ENCODE data around the gene DTX3. TPM values are rescaled to one million over a fixed set of nuclear protein-coding genes. Genes with fewer than 3 reads are reported as not detected.

Gene DTX3
- total and polyA plus RNA-seq, 2 experiments from 2014 or later: 22.8 to 46.6 TPM

GRCh38 chr12:57623811-57624390, 19.3 kb downstream of the DTX3 start:
- peaks cover 12% of the 10 kb centered on the region; the same call in 1 of the 2 replicates for H3F3A ChIP-seq (replicated peaks; ENCODE audit: low read depth)
- H3K4me2 ChIP-seq: no peak overlapping the region
- ATAC-seq (no peak), DNase-seq (ENCODE audit: low spot score) (no peak)
- H3K9me2 ChIP-seq (ENCODE audit: insufficient read depth): no peaks in the 10 kb centered on the region
- H3K27ac ChIP-seq (ENCODE audit: low read depth): no peak overlapping the region
- H4K20me1 ChIP-seq (replicated peaks; ENCODE audit: insufficient read depth): peaks cover 12% of the 10 kb centered on the region
- H3K4me3 ChIP-seq: no peak overlapping the region
- peaks cover 31% of the 10 kb centered on the region for H3K4me1 ChIP-seq (ENCODE audit: insufficient read depth)
- Mint-ChIP-seq H3K27ac (no peak overlapping the region), H3K4me1 (peaks cover 40% of the 10 kb centered on the region), H3K36me3 (ENCODE audit: low read depth) (peaks cover under 1% of the 10 kb centered on the region; the same call in 1 of the 3 replicates), H3K4me3 (no peak overlapping the region; the same call in 2 of the 3 replicates), H3K9me3 (no peaks in the 10 kb centered on the region), H3K27me3 (ENCODE audit: insufficient read depth, low read depth, poor library complexity) (peaks cover 100% of the 10 kb centered on the region)
- H3K79me2 ChIP-seq (replicated peaks; ENCODE audit: insufficient read depth): no peaks in the 10 kb centered on the region
- no peak for TF ChIP-seq POLR2AphosphoS5 (IDR thresholded peaks at IDR 0.05; ENCODE audit: low read depth)
- no peak for TF ChIP-seq CREB1 (CRISPR knock-in tag; IDR thresholded peaks at IDR 0.05; ENCODE audit: low read depth)
- TF ChIP-seq ZNF114 (CRISPR knock-in tag; IDR thresholded peaks at IDR 0.05): no peak
- no peak for TF ChIP-seq STAT1 (IDR thresholded peaks at IDR 0.05; ENCODE audit: unreplicated experiment)
- no peak for TF ChIP-seq NANOG (IDR thresholded peaks at IDR 0.05; ENCODE audit: borderline replicate concordance)
- TF ChIP-seq, protein P1, sequence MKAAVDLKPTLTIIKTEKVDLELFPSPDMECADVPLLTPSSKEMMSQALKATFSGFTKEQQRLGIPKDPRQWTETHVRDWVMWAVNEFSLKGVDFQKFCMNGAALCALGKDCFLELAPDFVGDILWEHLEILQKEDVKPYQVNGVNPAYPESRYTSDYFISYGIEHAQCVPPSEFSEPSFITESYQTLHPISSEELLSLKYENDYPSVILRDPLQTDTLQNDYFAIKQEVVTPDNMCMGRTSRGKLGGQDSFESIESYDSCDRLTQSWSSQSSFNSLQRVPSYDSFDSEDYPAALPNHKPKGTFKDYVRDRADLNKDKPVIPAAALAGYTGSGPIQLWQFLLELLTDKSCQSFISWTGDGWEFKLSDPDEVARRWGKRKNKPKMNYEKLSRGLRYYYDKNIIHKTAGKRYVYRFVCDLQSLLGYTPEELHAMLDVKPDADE (IDR thresholded peaks at IDR 0.05): no peak
- TF ChIP-seq, protein P2, sequence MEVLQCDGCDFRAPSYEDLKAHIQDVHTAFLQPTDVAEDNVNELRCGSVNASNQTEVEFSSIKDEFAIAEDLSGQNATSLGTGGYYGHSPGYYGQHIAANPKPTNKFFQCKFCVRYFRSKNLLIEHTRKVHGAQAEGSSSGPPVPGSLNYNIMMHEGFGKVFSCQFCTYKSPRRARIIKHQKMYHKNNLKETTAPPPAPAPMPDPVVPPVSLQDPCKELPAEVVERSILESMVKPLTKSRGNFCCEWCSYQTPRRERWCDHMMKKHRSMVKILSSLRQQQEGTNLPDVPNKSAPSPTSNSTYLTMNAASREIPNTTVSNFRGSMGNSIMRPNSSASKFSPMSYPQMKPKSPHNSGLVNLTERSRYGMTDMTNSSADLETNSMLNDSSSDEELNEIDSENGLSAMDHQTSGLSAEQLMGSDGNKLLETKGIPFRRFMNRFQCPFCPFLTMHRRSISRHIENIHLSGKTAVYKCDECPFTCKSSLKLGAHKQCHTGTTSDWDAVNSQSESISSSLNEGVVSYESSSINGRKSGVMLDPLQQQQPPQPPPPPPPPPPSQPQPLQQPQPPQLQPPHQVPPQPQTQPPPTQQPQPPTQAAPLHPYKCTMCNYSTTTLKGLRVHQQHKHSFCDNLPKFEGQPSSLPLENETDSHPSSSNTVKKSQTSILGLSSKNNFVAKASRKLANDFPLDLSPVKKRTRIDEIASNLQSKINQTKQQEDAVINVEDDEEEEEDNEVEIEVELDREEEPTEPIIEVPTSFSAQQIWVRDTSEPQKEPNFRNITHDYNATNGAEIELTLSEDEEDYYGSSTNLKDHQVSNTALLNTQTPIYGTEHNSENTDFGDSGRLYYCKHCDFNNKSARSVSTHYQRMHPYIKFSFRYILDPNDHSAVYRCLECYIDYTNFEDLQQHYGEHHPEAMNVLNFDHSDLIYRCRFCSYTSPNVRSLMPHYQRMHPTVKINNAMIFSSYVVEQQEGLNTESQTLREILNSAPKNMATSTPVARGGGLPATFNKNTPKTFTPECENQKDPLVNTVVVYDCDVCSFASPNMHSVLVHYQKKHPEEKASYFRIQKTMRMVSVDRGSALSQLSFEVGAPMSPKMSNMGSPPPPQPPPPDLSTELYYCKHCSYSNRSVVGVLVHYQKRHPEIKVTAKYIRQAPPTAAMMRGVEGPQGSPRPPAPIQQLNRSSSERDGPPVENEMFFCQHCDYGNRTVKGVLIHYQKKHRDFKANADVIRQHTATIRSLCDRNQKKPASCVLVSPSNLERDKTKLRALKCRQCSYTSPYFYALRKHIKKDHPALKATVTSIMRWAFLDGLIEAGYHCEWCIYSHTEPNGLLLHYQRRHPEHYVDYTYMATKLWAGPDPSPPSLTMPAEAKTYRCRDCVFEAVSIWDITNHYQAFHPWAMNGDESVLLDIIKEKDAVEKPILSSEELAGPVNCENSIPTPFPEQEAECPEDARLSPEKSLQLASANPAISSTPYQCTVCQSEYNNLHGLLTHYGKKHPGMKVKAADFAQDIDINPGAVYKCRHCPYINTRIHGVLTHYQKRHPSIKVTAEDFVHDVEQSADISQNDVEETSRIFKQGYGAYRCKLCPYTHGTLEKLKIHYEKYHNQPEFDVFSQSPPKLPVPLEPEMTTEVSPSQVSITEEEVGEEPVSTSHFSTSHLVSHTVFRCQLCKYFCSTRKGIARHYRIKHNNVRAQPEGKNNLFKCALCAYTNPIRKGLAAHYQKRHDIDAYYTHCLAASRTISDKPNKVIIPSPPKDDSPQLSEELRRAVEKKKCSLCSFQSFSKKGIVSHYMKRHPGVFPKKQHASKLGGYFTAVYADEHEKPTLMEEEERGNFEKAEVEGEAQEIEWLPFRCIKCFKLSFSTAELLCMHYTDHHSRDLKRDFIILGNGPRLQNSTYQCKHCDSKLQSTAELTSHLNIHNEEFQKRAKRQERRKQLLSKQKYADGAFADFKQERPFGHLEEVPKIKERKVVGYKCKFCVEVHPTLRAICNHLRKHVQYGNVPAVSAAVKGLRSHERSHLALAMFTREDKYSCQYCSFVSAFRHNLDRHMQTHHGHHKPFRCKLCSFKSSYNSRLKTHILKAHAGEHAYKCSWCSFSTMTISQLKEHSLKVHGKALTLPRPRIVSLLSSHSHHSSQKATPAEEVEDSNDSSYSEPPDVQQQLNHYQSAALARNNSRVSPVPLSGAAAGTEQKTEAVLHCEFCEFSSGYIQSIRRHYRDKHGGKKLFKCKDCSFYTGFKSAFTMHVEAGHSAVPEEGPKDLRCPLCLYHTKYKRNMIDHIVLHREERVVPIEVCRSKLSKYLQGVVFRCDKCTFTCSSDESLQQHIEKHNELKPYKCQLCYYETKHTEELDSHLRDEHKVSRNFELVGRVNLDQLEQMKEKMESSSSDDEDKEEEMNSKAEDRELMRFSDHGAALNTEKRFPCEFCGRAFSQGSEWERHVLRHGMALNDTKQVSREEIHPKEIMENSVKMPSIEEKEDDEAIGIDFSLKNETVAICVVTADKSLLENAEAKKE (CRISPR knock-in tag; IDR thresholded peaks at IDR 0.05): no peak
- no peak for TF ChIP-seq CTCF (conservative IDR thresholded peaks at IDR 0.05; ENCODE audit: low read depth in 2 of 2)
- no peak for TF ChIP-seq EZH2 (IDR thresholded peaks at IDR 0.05; ENCODE audit: low read depth, unreplicated experiment)
- no peak for TF ChIP-seq EZH2phosphoT487 (IDR thresholded peaks at IDR 0.05; ENCODE audit: unreplicated experiment)
- no peak for TF ChIP-seq JUNB (IDR thresholded peaks at IDR 0.05; ENCODE audit: unreplicated experiment)
- TF ChIP-seq, protein P3, sequence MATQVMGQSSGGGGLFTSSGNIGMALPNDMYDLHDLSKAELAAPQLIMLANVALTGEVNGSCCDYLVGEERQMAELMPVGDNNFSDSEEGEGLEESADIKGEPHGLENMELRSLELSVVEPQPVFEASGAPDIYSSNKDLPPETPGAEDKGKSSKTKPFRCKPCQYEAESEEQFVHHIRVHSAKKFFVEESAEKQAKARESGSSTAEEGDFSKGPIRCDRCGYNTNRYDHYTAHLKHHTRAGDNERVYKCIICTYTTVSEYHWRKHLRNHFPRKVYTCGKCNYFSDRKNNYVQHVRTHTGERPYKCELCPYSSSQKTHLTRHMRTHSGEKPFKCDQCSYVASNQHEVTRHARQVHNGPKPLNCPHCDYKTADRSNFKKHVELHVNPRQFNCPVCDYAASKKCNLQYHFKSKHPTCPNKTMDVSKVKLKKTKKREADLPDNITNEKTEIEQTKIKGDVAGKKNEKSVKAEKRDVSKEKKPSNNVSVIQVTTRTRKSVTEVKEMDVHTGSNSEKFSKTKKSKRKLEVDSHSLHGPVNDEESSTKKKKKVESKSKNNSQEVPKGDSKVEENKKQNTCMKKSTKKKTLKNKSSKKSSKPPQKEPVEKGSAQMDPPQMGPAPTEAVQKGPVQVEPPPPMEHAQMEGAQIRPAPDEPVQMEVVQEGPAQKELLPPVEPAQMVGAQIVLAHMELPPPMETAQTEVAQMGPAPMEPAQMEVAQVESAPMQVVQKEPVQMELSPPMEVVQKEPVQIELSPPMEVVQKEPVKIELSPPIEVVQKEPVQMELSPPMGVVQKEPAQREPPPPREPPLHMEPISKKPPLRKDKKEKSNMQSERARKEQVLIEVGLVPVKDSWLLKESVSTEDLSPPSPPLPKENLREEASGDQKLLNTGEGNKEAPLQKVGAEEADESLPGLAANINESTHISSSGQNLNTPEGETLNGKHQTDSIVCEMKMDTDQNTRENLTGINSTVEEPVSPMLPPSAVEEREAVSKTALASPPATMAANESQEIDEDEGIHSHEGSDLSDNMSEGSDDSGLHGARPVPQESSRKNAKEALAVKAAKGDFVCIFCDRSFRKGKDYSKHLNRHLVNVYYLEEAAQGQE (IDR thresholded peaks at IDR 0.05; ENCODE audit: unreplicated experiment): no peak
- TF ChIP-seq ZNF331 (CRISPR knock-in tag; IDR thresholded peaks at IDR 0.05; ENCODE audit: low read depth): no peak
- no peaks in the 10 kb centered on the region for H3K36me3 ChIP-seq (ENCODE audit: insufficient read depth)
- H3K27me3 ChIP-seq (ENCODE audit: insufficient read depth): peaks cover 100% of the 10 kb centered on the region
- H2AFZ ChIP-seq: no peak overlapping the region

All from GM23338 (cell line).